GM19372 (cell line): ENCODE results near the gene DDIAS.
"Not testable (repeated sequence)": the region's sequence is repeated elsewhere in the genome, so short reads cannot be mapped to it uniquely, and the experiment has no call there.

ENCODE experiments used
- ATAC-seq: cut with Tn5 transposase; IDR thresholded peaks from one replicate; pipeline ENCODE4 v1.9.1; 2021; ENCODE audit warnings: mild to moderate bottlenecking, low read depth, moderate library complexity; ENCODE audit not compliant: unreplicated experiment

DDIAS gene, protein sequence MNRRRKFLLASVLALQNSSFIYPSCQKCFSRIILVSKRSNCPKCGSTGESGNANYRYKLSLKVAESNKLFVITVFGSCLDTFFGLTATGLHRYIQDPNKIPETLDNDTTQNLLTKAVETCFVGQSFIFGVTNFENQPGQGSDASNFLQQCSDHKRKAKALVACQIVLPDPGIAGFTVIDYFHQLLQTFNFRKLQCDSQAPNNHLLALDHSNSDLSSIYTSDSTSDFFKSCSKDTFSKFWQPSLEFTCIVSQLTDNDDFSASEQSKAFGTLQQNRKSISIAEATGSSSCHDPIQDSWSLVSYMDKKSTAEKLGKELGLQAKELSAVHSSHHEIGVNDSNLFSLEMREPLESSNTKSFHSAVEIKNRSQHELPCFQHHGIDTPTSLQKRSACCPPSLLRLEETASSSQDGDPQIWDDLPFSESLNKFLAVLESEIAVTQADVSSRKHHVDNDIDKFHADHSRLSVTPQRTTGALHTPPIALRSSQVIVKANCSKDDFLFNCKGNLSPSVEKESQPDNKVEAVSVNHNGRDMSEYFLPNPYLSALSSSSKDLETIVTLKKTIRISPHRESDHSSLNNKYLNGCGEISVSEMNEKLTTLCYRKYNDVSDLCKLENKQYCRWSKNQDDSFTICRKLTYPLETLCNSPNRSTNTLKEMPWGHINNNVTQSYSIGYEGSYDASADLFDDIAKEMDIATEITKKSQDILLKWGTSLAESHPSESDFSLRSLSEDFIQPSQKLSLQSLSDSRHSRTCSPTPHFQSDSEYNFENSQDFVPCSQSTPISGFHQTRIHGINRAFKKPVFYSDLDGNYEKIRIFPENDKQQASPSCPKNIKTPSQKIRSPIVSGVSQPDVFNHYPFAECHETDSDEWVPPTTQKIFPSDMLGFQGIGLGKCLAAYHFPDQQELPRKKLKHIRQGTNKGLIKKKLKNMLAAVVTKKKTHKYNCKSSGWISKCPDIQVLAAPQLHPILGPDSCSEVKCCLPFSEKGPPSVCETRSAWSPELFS

DNA sequence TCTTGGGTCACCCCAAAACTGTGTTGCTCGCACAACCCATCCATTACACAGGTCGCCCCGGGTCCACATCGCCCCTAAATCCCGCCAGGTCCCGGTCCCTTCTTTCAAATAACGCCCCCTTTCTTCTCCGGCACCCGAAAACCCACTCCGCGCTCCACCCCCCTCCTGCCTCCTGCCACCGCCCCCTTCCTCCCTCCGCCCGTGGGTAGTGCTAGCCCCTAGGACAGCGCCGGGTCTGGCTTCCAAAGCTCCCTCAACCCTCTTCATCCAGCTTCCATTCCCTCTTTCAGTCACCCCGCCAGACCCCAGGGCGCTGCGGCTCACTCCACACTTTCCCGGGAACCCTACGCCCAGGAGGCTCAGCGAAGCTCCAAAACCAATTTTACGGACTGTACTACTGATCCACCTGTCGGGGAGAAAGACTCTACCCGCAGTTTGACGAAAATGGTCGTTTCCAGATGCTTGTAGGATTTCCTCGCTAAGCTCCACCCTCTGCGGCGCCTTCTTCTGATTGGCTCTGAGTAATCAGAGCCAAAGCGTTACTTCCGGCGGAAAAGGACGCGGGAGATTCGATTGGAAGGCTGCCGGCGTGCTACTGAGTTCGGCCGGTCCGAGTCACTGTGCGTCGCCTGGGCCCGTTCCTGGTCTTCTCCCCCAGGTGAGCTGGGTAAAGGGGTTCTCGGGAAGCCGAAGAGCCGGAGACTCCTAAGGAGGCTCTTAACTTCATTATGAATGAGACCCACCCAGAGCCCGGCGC is at the start of gene DDIAS:
Gene DDIAS (plus strand): TSS at position 572 of the 757 bp plus-strand sequence. CDS start 13,003 bp downstream, outside the sequence.
- peak; percentile 67 for ATAC-seq

- ATAC-seq, result no peak
Observed at GRCh38 chr11:82854242-82854641, 47.3 kb upstream of the DDIAS start.

- not testable (repeated sequence) for ATAC-seq
Observed at GRCh38 chr11:82854916-82855315, 46.6 kb upstream of the DDIAS start.

DNA sequence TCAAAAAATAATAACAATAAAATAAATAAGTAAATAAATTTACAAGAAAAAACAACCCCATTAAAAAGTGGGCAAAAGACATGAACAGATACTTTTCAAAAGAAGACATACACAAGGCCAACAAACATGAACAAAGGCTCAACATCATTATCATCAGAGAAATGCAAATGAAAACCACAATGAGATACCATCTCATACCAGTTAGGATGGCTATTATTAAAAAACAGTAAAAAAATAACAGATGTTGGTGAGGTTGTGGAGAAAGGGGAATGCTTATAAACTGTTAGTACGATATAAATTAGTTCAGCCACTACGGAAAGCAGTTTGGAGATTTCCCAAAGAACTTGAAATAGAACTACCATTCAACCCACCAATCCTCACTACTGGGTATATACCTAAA is 45.9 kb upstream of the DDIAS start:
- no peak for ATAC-seq

GRCh38 chr11:82857145-82857544 is 44.4 kb upstream of the DDIAS start:
- ATAC-seq, result no peak

DNA sequence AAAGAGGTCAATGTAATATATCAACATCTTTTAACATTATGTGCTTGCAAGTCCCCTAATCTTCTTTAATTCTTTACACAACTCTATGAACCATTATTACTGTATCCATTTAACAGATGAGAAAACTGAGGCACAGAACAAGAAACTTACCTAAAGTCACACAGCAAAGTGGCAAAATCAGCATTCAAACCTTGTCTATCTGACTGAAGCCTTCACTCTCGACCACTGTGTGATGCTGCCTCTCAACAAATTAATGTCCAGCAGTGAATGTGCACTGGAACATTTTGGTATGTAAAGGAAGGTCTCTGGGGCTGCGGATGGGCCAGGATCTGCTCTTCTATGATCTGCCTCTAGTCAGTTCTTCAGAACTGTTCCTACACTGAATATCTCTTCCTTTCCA is 43.4 kb upstream of the DDIAS start:
- no peak for ATAC-seq

DNA sequence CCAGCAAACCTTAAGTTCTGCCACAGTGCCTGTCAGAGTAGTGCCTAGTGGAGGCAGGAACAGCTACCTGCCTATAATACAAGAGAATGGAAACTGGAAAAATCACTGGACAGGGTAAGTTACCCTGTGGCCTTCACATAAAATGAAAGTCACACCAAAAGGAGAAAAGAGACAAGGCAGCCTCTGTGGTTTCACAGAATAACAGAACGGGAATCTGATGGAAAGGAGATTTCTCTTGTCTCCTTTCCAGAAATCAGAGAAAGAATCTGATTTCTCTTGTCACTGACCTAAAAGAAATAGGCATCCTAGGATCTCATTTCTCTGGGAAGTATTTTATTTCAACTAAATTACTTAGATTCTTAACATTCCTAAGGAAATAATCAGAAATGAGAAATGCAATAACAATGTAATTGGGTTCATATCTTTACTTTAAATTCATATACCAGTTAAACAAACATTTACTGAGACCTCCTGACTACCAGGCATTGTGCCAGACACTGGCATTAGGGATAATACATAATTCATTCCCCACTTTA is 42.9 kb upstream of the DDIAS start:
- ATAC-seq, result no peak

DNA sequence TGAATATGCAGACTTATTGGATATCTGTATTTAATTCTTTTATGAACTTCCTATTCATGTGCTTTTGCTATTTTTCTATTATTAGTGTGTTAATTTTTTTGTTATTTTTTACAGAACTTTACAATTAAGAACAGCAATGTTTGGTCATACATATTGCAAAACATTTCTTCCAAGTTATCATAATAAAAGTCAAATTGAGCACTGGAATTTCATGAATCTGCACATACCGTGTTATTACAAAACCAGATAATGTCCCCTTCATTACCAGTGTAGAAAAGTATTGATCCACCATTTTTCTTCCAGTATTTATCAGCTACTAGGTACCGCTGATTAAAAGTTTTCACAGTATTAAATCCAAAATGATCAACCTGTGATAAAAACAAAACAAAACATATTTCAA is 41.8 kb upstream of the DDIAS start:
- ATAC-seq, result no peak

DNA sequence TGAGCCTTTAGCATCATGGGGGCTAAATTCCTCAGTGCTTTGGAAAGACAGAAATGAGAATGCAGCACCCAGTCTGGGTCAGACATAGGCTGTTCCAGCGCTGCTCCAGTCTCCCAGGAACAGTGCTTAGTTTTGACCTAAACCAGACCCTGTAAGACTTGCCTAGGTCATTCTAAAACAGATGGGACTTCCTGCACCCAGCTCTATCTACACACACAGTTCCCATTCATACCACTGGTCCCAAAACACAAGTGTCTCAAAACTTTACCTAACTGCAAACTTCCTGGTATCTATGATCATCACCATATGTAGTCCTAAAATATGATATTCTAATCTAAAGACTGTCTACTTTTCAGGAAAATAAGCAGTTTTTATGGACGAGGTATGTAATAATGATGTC is 39.2 kb upstream of the DDIAS start:
- no peak for ATAC-seq

GRCh38 chr11:82863209-82863608 is 38.3 kb upstream of the DDIAS start:
- peak; percentile 51 for ATAC-seq

DNA sequence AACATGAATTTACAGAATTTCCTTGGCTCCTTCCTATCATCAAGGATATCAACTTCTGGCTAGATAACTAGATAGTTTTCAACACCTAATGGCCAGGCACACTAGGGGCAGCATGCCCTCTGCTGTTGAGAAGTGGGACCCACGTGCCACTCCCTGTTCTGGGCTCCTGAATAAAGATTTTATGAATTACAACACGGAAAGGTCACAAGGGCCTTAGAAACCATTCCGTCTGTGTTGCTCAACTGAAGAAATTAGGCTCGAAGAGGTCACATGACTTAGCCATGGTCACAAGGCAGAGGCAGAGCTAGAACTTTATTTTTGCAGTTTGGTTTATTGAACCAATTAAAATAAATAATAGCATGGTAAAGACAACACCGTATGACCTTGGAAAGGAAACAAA is 37.3 kb upstream of the DDIAS start:
- no peak for ATAC-seq

DNA sequence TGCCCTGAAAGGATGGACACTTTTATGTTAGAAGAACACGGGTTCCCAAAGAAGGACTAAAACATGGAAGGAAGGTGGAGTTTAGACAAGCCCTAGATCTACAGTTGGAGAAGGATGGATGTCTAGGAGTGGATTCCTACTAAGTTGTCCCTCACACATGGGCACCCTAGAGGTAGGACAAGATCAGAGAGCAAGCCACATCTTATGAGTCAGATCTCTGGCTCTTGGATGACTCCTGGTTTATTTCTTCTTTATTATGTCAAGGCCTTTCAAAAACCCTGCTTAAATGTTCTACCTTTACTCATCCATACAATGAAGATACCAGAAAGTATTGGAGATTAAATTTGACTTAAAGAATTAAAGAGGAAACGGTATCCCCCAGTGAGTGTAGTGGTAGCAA is 35.7 kb upstream of the DDIAS start:
- ATAC-seq, result no peak

DNA sequence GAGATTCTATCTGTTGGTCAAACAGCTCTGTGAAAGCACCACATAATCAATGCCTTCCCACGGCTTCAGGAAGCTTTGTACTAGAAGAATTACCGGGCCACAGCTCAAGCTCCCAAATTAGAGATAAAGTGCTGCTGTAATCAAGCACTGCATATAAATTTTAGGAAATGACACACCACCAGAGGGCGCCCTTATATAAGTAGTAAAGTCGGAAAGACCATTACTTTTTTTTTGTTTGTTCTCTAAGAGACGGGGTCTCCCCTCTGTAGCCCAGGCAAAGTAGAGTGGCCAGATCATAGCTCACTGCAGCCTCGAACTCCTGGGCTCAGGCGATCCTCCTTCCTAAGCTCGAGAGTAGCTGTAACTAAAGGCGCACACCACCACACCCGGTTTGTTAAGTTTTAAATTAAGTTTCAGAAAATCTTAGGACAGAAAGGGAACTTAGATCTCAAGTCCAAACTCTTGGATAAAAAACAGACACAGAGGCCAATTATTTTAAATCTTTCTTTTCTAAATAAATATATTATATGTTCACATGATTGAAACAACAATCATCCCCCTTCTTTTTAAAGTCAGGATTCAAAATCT is 33.9 kb upstream of the DDIAS start:
- ATAC-seq, result peak; percentile 53

- no peak for ATAC-seq
Observed at GRCh38 chr11:82869657-82870056, 31.9 kb upstream of the DDIAS start.

DNA sequence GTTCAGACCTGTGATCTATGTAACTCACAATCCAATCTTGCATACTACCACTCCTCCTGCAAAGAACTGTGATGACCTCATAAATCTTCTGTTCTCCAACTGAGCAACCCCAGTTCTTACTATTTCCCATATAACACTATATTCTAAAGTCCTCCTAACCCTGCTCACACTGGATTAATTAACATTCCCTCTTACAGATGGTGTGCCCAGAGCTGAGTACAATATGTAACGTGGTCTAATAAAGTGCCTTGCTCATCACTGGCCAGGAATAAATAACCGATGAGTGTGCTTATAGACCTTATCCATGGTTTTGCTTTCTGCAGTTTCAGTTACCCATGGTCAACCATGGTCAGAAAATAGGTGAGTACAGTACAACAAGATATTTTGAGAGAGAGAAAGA is 29.9 kb upstream of the DDIAS start:
- no peak for ATAC-seq

DNA sequence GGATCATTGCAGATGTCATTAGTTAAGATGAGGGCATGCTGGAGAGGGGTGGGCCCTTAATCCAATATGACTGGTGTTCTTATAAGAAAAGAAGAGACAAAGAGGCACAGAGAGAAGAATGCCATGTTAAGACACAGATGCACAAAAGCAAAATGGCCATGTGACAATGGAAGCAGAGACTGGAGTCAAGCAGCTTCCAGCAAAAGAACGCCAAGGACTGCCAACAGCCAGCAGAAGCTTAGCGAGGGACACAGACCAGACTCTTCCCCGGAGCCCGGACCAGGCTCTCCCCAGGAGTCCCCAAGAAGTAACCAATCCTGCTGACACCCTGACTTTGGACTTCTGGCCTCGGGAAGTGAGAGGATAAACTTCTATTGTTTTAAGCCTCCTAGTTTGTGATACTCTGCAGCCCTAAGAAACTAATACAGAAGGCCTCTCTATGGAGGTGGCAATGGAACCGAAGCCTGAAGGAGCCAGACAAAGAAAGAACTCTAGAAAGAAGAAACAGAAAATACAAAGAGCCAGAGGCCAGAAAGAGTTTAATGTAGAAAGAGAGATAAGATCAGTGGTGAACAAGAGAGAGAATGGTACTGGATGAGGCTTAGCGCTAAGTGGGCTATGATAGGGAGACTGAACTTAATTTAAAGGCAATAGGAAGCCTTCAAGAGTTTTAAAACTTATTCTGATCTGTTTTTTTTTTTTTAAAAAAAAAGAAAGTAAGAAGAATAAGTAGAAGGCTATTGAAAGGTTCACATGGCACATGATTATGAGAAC is 29.0 kb upstream of the DDIAS start:
- ATAC-seq, result no peak

GRCh38 chr11:82873919-82874333 is 27.6 kb upstream of the DDIAS start:
- no peak for ATAC-seq

GRCh38 chr11:82874646-82875523 is 26.7 kb upstream of the DDIAS start:
- no peak for ATAC-seq
